SK-N-SH treated with all-trans-retinoic acid at 6 μM for 48 hours (cell line): ENCODE data around the gene MLYCD.

Experiments used
- CSRNP3 ChIP-seq: fragments of 250-450 bp; sonication (Bioruptor Pico); IDR thresholded peaks from 2 replicates; pipeline ENCODE4 v1.5.1; 2021; ENCODE audit warnings: mild to moderate bottlenecking, moderate library complexity
- ISL1 ChIP-seq: fragments of 250-450 bp; sonication (Bioruptor Pico); IDR thresholded peaks from 2 replicates; pipeline ENCODE4 v2.1.2; 2022; ENCODE audit warnings: mild to moderate bottlenecking, moderate library complexity
- RARB ChIP-seq: fragments of 250-450 bp; sonication (Bioruptor Pico); IDR thresholded peaks from 2 replicates; pipeline ENCODE4 v1.8.0; 2021; ENCODE audit warnings: mild to moderate bottlenecking, moderate library complexity
- SNAI2 ChIP-seq: fragments of 250-450 bp; sonication (Bioruptor Pico); IDR thresholded peaks from 2 replicates; pipeline ENCODE4 v1.5.0; 2020; ENCODE audit warnings: mild to moderate bottlenecking, moderate library complexity
- ZFP3 ChIP-seq: fragments of 250-450 bp; sonication (Bioruptor Pico); IDR thresholded peaks from 2 replicates; pipeline ENCODE4 v1.5.0; 2020; ENCODE audit warnings: mild to moderate bottlenecking, moderate library complexity
- ZNF8 ChIP-seq: fragments of 450-650 bp; formaldehyde crosslinking; IDR thresholded peaks from 2 replicates; pipeline ENCODE4 v1.5.0; 2020; ENCODE audit warnings: mild to moderate bottlenecking, moderate library complexity

GRCh38 chr16:83956336-83957289 is 57.7 kb downstream of the MLYCD start:
- TF ChIP-seq ISL1 (CRISPR knock-in tag) (no peak), CSRNP3 (CRISPR knock-in tag) (no peak), RARB (CRISPR knock-in tag) (no peak), ZNF8 (CRISPR knock-in tag) (no peak), ZFP3 (no peak), SNAI2 (CRISPR knock-in tag) (no peak)
